B cell (primary cell): Measurements from ENCODE around the gene RGS3.

Experiments
- CTCF ChIP-seq: fragments of 200-600 bp; IDR thresholded peaks from one replicate; pipeline ENCODE4 v1.8.0; 2022; ENCODE audit warnings: antibody characterized with exemption, mild to moderate bottlenecking
- EZH2 ChIP-seq: IDR thresholded peaks from 2 replicates; pipeline ENCODE4 v1.6.1; 2012; ENCODE audit warnings: borderline replicate concordance, low read depth, mild to moderate bottlenecking, moderate library complexity, low read length; ENCODE audit not compliant: insufficient read depth, poor library complexity, severe bottlenecking

DNA sequence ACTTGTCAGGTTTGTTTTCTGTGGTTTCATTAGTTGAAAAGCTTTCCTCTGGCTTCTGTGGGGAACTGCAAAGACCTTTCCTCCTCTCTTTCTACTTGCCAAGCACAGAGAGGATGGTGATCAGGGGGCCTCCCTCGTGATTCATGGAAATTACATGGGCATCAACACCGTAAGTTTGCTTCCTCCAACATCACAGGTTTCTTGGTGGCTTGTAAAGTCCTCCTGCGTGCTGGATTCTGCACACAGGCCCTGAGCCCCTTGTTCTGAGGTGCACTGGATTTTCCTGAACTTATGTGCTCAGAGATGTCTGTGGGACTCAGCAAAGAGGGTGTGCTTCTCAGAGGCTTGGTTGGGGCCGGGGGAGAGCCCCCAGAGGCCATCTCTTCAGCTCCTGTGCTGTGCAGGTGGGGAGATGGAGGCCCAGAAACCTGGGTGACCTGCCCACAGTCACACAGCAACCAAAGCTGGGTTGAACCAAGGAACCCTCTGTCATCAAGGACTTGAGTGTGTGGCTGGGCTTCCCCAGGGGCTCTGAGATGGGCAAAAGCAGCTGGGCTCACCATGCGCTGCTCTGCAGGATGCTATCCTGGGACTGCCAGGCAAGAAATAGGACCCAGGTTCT is 36.5 kb downstream of the RGS3 start:
- TF ChIP-seq EZH2, result no peak
- TF ChIP-seq CTCF, result no peak
